ENCODE results near the gene MBTD1.

GRCh38 chr17:51203838-51204237 lies 56.0 kb downstream of the MBTD1 start:
- TF ChIP-seq CTCF (IDR thresholded peaks at IDR 0.05) (no peak), POLR2A (IDR thresholded peaks at IDR 0.05) (no peak)

Measured in right lobe of liver (tissue), 4 donors.